CD8-positive, alpha-beta memory T cell (primary cell): ENCODE results near the gene GUCY2F. TPM values are rescaled to one million over a fixed set of nuclear protein-coding genes. Genes with fewer than 3 reads are reported as not detected.

Experiments used
- CTCF ChIA-PET: fragments of 350-600 bp; sonication (Branson Sonifier 250); formaldehyde crosslinking; loops from one replicate; lab custom pipeline; 2021; ENCODE audit warnings: antibody characterized with exemption; lab: Charles Lee
- POLR2A ChIA-PET: fragments of 350-600 bp; sonication (Branson Sonifier 250); formaldehyde crosslinking; loops from one replicate; lab custom pipeline; 2021; ENCODE audit warnings: antibody characterized with exemption; lab: Charles Lee
- DNase-seq, 5 donors: peaks; one replicate each; pipeline versions ENCODE4 v3.0.0 to v3.0.0-alpha.2; 2020 to 2022; ENCODE audit warnings: mixed read lengths in 1 of 5
- H3K27ac ChIP-seq: one replicate; pipeline ENCODE4 v1.7.0; 2013; ENCODE audit warnings: low read depth, mild to moderate bottlenecking, low read length, moderate library complexity
- H3K27me3 ChIP-seq: 2 replicates; pipeline ENCODE4 v1.7.0; 2013; ENCODE audit warnings: low read length, mild to moderate bottlenecking; ENCODE audit not compliant: insufficient read depth, poor library complexity, severe bottlenecking
- H3K36me3 ChIP-seq: 2 replicates; pipeline ENCODE4 v1.7.0; 2013; ENCODE audit warnings: mild to moderate bottlenecking, low read length, moderate library complexity; ENCODE audit not compliant: insufficient read depth
- H3K4me1 ChIP-seq: 2 replicates; pipeline ENCODE4 v1.7.0; 2013; ENCODE audit warnings: mild to moderate bottlenecking, low read length, moderate library complexity; ENCODE audit not compliant: insufficient read depth
- H3K4me3 ChIP-seq: 2 replicates; pipeline ENCODE4 v1.7.0; 2013; ENCODE audit warnings: mild to moderate bottlenecking, low read length
- H3K9me3 ChIP-seq: 2 replicates; pipeline ENCODE4 v1.7.0; 2013; ENCODE audit warnings: mild to moderate bottlenecking, low read length
- H3K27ac Mint-ChIP-seq, 8 donors: one replicate each; pipeline ENCODE4 v1.8.0; 2020 to 2021; ENCODE audit warnings: mixed read lengths in 8 of 8, mild to moderate bottlenecking in 6 of 8, inconsistent platforms in 3 of 8, moderate library complexity in 3 of 8
- H3K27me3 Mint-ChIP-seq, 2 donors: one replicate each; pipeline ENCODE4 v1.8.0; 2020 to 2021; ENCODE audit warnings: mixed read lengths in 2 of 2, mild to moderate bottlenecking in 1 of 2, moderate library complexity in 1 of 2
- H3K36me3 Mint-ChIP-seq, 3 donors: one replicate each; pipeline ENCODE4 v1.8.0; 2020 to 2021; ENCODE audit warnings: mixed read lengths in 3 of 3, inconsistent platforms in 1 of 3, mild to moderate bottlenecking in 1 of 3
- H3K4me1 Mint-ChIP-seq, 3 donors: one replicate each; pipeline ENCODE4 v1.8.0; 2020 to 2021; ENCODE audit warnings: mixed read lengths in 3 of 3, inconsistent platforms in 1 of 3, mild to moderate bottlenecking in 1 of 3
- H3K4me3 Mint-ChIP-seq, 7 donors: one replicate each; pipeline ENCODE4 v1.8.0; 2020 to 2021; ENCODE audit warnings: mixed read lengths in 7 of 7, mild to moderate bottlenecking in 6 of 7, moderate library complexity in 4 of 7, inconsistent platforms in 2 of 7
- H3K9me3 Mint-ChIP-seq, 5 donors: one replicate each; pipeline ENCODE4 v1.8.0; 2020 to 2022; ENCODE audit warnings: mixed read lengths in 5 of 5, mild to moderate bottlenecking in 3 of 5, moderate library complexity in 2 of 5, inconsistent platforms in 1 of 5
- polyA plus RNA-seq: library from polyadenylated mRNA; unstranded; fragments of 300-500 nt; fragmentation: Illumina TruSeq; gene quantifications from one replicate; pipeline ENCODE4 v1.2.3, GENCODE V29; 2021
- total RNA-seq, 2 experiments: library from RNA; stranded (reverse); gene quantifications; one replicate each; pipeline ENCODE4 v1.2.3, GENCODE V29; 2021

The GUCY2F gene
- total and polyA plus RNA-seq, 3 experiments from 2014 or later = not detected

- POLR2A ChIA-PET = no interaction called here
- no peaks in the 10 kb centered on the region for H3K4me1 Mint-ChIP-seq
- CTCF ChIA-PET = no interaction called here
These were observed 40.6 kb downstream of the GUCY2F start for GRCh38 chrX:109441266-109441665.

GRCh38 chrX:109440475-109440874, 41.4 kb downstream of the GUCY2F start:
- Histone ChIP-seq H3K36me3 (no peaks in the 10 kb centered on the region), H3K27me3 (no peaks in the 10 kb centered on the region), H3K27ac (no peak overlapping the region), H3K4me3 (no peak overlapping the region), H3K4me1 (no peaks in the 10 kb centered on the region), H3K9me3 (no peaks in the 10 kb centered on the region)
- Mint-ChIP-seq H3K27ac (no peak overlapping the region), H3K36me3 (no peaks in the 10 kb centered on the region), H3K27me3 (peaks cover 4 to 5% of the 10 kb centered on the region in 2 donors), H3K4me3 (no peak overlapping the region), H3K4me1 (no peaks in the 10 kb centered on the region), H3K9me3 (peaks cover 0 to 2% (median 0%) of the 10 kb centered on the region in 5 donors)
- no peak for DNase-seq
- POLR2A ChIA-PET = no interaction called here
- CTCF ChIA-PET = no interaction called here

More at GRCh38 chrX:109441266-109441665, 40.6 kb downstream of the GUCY2F start:
- no peak overlapping the region for H3K27ac ChIP-seq
- DNase-seq = no peak
- H3K27me3 ChIP-seq = no peaks in the 10 kb centered on the region
- Mint-ChIP-seq H3K27me3 (peaks cover 4 to 6% of the 10 kb centered on the region in 2 donors), H3K36me3 (no peaks in the 10 kb centered on the region), H3K27ac (no peak overlapping the region), H3K9me3 (peaks cover 0 to 6% (median 0%) of the 10 kb centered on the region in 5 donors), H3K4me3 (no peak overlapping the region)
- H3K4me1 ChIP-seq = no peaks in the 10 kb centered on the region
- H3K9me3 ChIP-seq = no peaks in the 10 kb centered on the region
- no peak overlapping the region for H3K4me3 ChIP-seq
- H3K36me3 ChIP-seq = no peaks in the 10 kb centered on the region

- CTCF ChIA-PET = no interaction called here
These were observed 72.7 kb downstream of the GUCY2F start for GRCh38 chrX:109409181-109409580.

GRCh38 chrX:109403922-109404321, 78.0 kb downstream of the GUCY2F start:
- no peak overlapping the region for H3K27ac ChIP-seq
- Mint-ChIP-seq H3K27ac (no peak overlapping the region), H3K27me3 (peaks cover 0 to 8% of the 10 kb centered on the region in 2 donors), H3K4me1 (no peaks in the 10 kb centered on the region), H3K9me3 (peaks cover 0 to 8% (median 0%) of the 10 kb centered on the region in 5 donors), H3K4me3 (no peak overlapping the region), H3K36me3 (no peaks in the 10 kb centered on the region)
- DNase-seq = no peak
- CTCF ChIA-PET = no interaction called here
- no peaks in the 10 kb centered on the region for H3K36me3 ChIP-seq
- no peaks in the 10 kb centered on the region for H3K4me1 ChIP-seq
- no peaks in the 10 kb centered on the region for H3K27me3 ChIP-seq
- H3K9me3 ChIP-seq = no peaks in the 10 kb centered on the region
- H3K4me3 ChIP-seq = no peak overlapping the region
- POLR2A ChIA-PET = no interaction called here

More at GRCh38 chrX:109409181-109409580, 72.7 kb downstream of the GUCY2F start:
- Histone ChIP-seq H3K4me3 (no peak overlapping the region), H3K27ac (no peak overlapping the region), H3K4me1 (no peaks in the 10 kb centered on the region), H3K27me3 (no peaks in the 10 kb centered on the region), H3K36me3 (no peaks in the 10 kb centered on the region), H3K9me3 (no peaks in the 10 kb centered on the region)
- no peak for DNase-seq
- POLR2A ChIA-PET = no interaction called here
- H3K9me3 Mint-ChIP-seq = peaks cover 0 to 8% (median 0%) of the 10 kb centered on the region in 5 donors
- no peak overlapping the region for H3K4me3 Mint-ChIP-seq
- no peaks in the 10 kb centered on the region for H3K4me1 Mint-ChIP-seq
- H3K36me3 Mint-ChIP-seq = no peaks in the 10 kb centered on the region
- H3K27me3 Mint-ChIP-seq = peaks cover 4 to 8% of the 10 kb centered on the region in 2 donors
- no peak overlapping the region for H3K27ac Mint-ChIP-seq

- H3K27ac ChIP-seq = no peak overlapping the region
- no peak overlapping the region for H3K27ac Mint-ChIP-seq
- H3K4me1 Mint-ChIP-seq = no peaks in the 10 kb centered on the region
- no peaks in the 10 kb centered on the region for H3K36me3 ChIP-seq
- H3K36me3 Mint-ChIP-seq = no peaks in the 10 kb centered on the region
- DNase-seq = no peak
- H3K9me3 Mint-ChIP-seq = peaks cover 0 to 2% (median 0%) of the 10 kb centered on the region in 5 donors
- peaks cover 0 to 8% of the 10 kb centered on the region in 2 donors for H3K27me3 Mint-ChIP-seq
- ChIA-PET CTCF (no interaction called here), POLR2A (no interaction called here)
- no peak overlapping the region for H3K4me3 Mint-ChIP-seq
- H3K4me1 ChIP-seq = no peaks in the 10 kb centered on the region
- no peak overlapping the region for H3K4me3 ChIP-seq
- H3K9me3 ChIP-seq = no peaks in the 10 kb centered on the region
- no peaks in the 10 kb centered on the region for H3K27me3 ChIP-seq
These were observed 82.1 kb downstream of the GUCY2F start for GRCh38 chrX:109399831-109400230.

GRCh38 chrX:109398833-109399232, 83.1 kb downstream of the GUCY2F start:
- H3K27ac Mint-ChIP-seq = no peak overlapping the region
- peaks cover 0 to 8% of the 10 kb centered on the region in 2 donors for H3K27me3 Mint-ChIP-seq
- no peak for DNase-seq
- ChIA-PET CTCF (no interaction called here), POLR2A (no interaction called here)
- no peaks in the 10 kb centered on the region for H3K4me1 ChIP-seq
- no peaks in the 10 kb centered on the region for H3K36me3 ChIP-seq
- no peak overlapping the region for H3K4me3 Mint-ChIP-seq
- no peaks in the 10 kb centered on the region for H3K9me3 ChIP-seq
- no peaks in the 10 kb centered on the region for H3K27me3 ChIP-seq
- H3K4me1 Mint-ChIP-seq = no peaks in the 10 kb centered on the region
- H3K9me3 Mint-ChIP-seq = peaks cover 0 to 2% (median 0%) of the 10 kb centered on the region in 5 donors
- H3K4me3 ChIP-seq = no peak overlapping the region
- no peak overlapping the region for H3K27ac ChIP-seq
- no peaks in the 10 kb centered on the region for H3K36me3 Mint-ChIP-seq

GRCh38 chrX:109398061-109398460, 83.8 kb downstream of the GUCY2F start:
- no peaks in the 10 kb centered on the region for H3K36me3 ChIP-seq
- Mint-ChIP-seq H3K4me1 (no peaks in the 10 kb centered on the region), H3K27me3 (peaks cover 0 to 8% of the 10 kb centered on the region in 2 donors), H3K36me3 (no peaks in the 10 kb centered on the region), H3K4me3 (no peak overlapping the region), H3K9me3 (peaks cover 0 to 2% (median 0%) of the 10 kb centered on the region in 5 donors), H3K27ac (no peak overlapping the region)
- DNase-seq = no peak
- no peaks in the 10 kb centered on the region for H3K9me3 ChIP-seq
- H3K27ac ChIP-seq = no peak overlapping the region
- POLR2A ChIA-PET = no interaction called here
- H3K27me3 ChIP-seq = no peaks in the 10 kb centered on the region
- no peaks in the 10 kb centered on the region for H3K4me1 ChIP-seq
- H3K4me3 ChIP-seq = no peak overlapping the region
- CTCF ChIA-PET = no interaction called here

- no peak overlapping the region for H3K4me3 Mint-ChIP-seq
- no peak overlapping the region for H3K4me3 ChIP-seq
- H3K36me3 Mint-ChIP-seq = no peaks in the 10 kb centered on the region
- no peak overlapping the region for H3K27ac Mint-ChIP-seq
- H3K27me3 ChIP-seq = no peaks in the 10 kb centered on the region
- POLR2A ChIA-PET = no interaction called here
- H3K4me1 Mint-ChIP-seq = no peaks in the 10 kb centered on the region
- H3K27me3 Mint-ChIP-seq = peaks cover 0 to 7% of the 10 kb centered on the region in 2 donors
- no peaks in the 10 kb centered on the region for H3K36me3 ChIP-seq
- H3K9me3 Mint-ChIP-seq = peaks cover 0 to 2% (median 0%) of the 10 kb centered on the region in 5 donors
- H3K4me1 ChIP-seq = no peaks in the 10 kb centered on the region
- no peak for DNase-seq
- H3K27ac ChIP-seq = no peak overlapping the region
- CTCF ChIA-PET = no interaction called here
- H3K9me3 ChIP-seq = no peaks in the 10 kb centered on the region
These were observed 88.0 kb downstream of the GUCY2F start for GRCh38 chrX:109393859-109394258.
